WTC11 (cell line): ENCODE measurements around the gene NKAIN4. TPM values are rescaled to one million over a fixed set of nuclear protein-coding genes. Genes with fewer than 3 reads are reported as not detected.

Experiments used
- ATAC-seq: fragments of 200-7000 bp; cut with Tn5 transposase; 2 replicates; pipeline ENCODE4 v1.10.0; 2021; ENCODE audit warnings: mild to moderate bottlenecking, moderate library complexity
- CTCF ChIA-PET: fragments of 300-600 bp; sonication (Branson Sonifier 250); formaldehyde crosslinking; loops from one replicate; lab custom pipeline; 2021; ENCODE audit warnings: antibody characterized with exemption; lab: Charles Lee
- POLR2A ChIA-PET: fragments of 350-600 bp; sonication (Branson Sonifier 250); formaldehyde crosslinking; loops from one replicate; lab custom pipeline; 2021; ENCODE audit warnings: antibody characterized with exemption; lab: Charles Lee
- DNase-seq: peaks from one replicate; pipeline ENCODE4 v3.0.0; 2021; ENCODE audit warnings: low spot score
- H3K27ac Mint-ChIP-seq: 2 replicates; pipeline ENCODE4 v1.8.0; 2021; ENCODE audit warnings: mixed read lengths
- H3K27me3 Mint-ChIP-seq: 2 replicates; pipeline ENCODE4 v1.8.0; 2021; ENCODE audit warnings: low read depth, mild to moderate bottlenecking, moderate library complexity, mixed read lengths
- H3K36me3 Mint-ChIP-seq: 2 replicates; pipeline ENCODE4 v1.8.0; 2021; ENCODE audit warnings: mixed read lengths
- H3K4me1 Mint-ChIP-seq: 2 replicates; pipeline ENCODE4 v1.8.0; 2022; ENCODE audit warnings: mixed read lengths
- H3K4me3 Mint-ChIP-seq: 2 replicates; pipeline ENCODE4 v1.8.0; 2021; ENCODE audit warnings: mild to moderate bottlenecking, moderate library complexity, mixed read lengths
- H3K9me3 Mint-ChIP-seq: 2 replicates; pipeline ENCODE4 v1.8.0; 2021; ENCODE audit warnings: mixed read lengths
- ELF4 ChIP-seq: sonication (generic); formaldehyde crosslinking; IDR thresholded peaks from 2 replicates; pipeline ENCODE4 v1.8.1; 2022; ENCODE audit warnings: low read depth, mild to moderate bottlenecking, moderate library complexity, missing genetic modification reagents
- ESRRA ChIP-seq: sonication (generic); formaldehyde crosslinking; IDR thresholded peaks from 2 replicates; pipeline ENCODE4 v1.8.1; 2022; ENCODE audit warnings: mild to moderate bottlenecking, missing genetic modification reagents, borderline replicate concordance
- KAT7 ChIP-seq: sonication (generic); formaldehyde crosslinking; IDR thresholded peaks from 2 replicates; pipeline ENCODE4 v1.8.1; 2023; ENCODE audit warnings: missing genetic modification reagents, mild to moderate bottlenecking, borderline replicate concordance
- MYBL2 ChIP-seq: sonication (generic); formaldehyde crosslinking; IDR thresholded peaks from 2 replicates; pipeline ENCODE4 v1.8.1; 2023; ENCODE audit warnings: mild to moderate bottlenecking, moderate library complexity, missing genetic modification reagents
- NFE2L1 ChIP-seq: sonication (generic); formaldehyde crosslinking; IDR thresholded peaks from 2 replicates; pipeline ENCODE4 v1.8.1; 2023; ENCODE audit warnings: missing genetic modification reagents
- NR2C2 ChIP-seq: sonication (generic); formaldehyde crosslinking; IDR thresholded peaks from 2 replicates; pipeline ENCODE4 v1.8.0; 2022; ENCODE audit warnings: mild to moderate bottlenecking, missing genetic modification reagents
- RORB ChIP-seq: fragments of 250-450 bp; sonication (Bioruptor Pico); IDR thresholded peaks from 2 replicates; pipeline ENCODE4 v1.9.0; 2021; ENCODE audit warnings: mild to moderate bottlenecking
- TEAD1 ChIP-seq: sonication (generic); formaldehyde crosslinking; IDR thresholded peaks from 2 replicates; pipeline ENCODE4 v1.8.0; 2022; ENCODE audit warnings: mild to moderate bottlenecking, missing genetic modification reagents
- ZNF219 ChIP-seq: sonication (generic); formaldehyde crosslinking; IDR thresholded peaks from 2 replicates; pipeline ENCODE4 v1.8.0; 2023; ENCODE audit warnings: missing genetic modification reagents, mild to moderate bottlenecking, borderline replicate concordance
- ZNF263 ChIP-seq: sonication (generic); formaldehyde crosslinking; IDR thresholded peaks from 2 replicates; pipeline ENCODE4 v1.8.1; 2022; ENCODE audit warnings: low read depth, mild to moderate bottlenecking, moderate library complexity, missing genetic modification reagents
- ZNF281 ChIP-seq: sonication (generic); formaldehyde crosslinking; IDR thresholded peaks from 2 replicates; pipeline ENCODE4 v1.8.0; 2023; ENCODE audit warnings: mild to moderate bottlenecking, missing genetic modification reagents
- ZNF416 ChIP-seq: fragments of 250-450 bp; sonication (Bioruptor Pico); IDR thresholded peaks from 2 replicates; pipeline ENCODE4 v1.9.0; 2021; ENCODE audit warnings: mild to moderate bottlenecking, inconsistent platforms
- ZNF532 ChIP-seq: fragments of 250-450 bp; sonication (Bioruptor Pico); IDR thresholded peaks from 2 replicates; pipeline ENCODE4 v1.9.0; 2021; ENCODE audit warnings: mild to moderate bottlenecking, borderline replicate concordance
- total RNA-seq: library from RNA; stranded (reverse); gene quantifications from 3 replicates; pipeline ENCODE4 v1.2.3, GENCODE V29; 2021
- TF ChIP-seq, protein P1 (sequence below): sonication (generic); formaldehyde crosslinking; IDR thresholded peaks from 2 replicates; pipeline ENCODE4 v1.8.1; 2023; ENCODE audit warnings: mild to moderate bottlenecking, missing genetic modification reagents, moderate library complexity
- TF ChIP-seq, protein P2 (sequence below): sonication (generic); formaldehyde crosslinking; IDR thresholded peaks from 2 replicates; pipeline ENCODE4 v1.8.1; 2023; ENCODE audit warnings: mild to moderate bottlenecking, missing genetic modification reagents, borderline replicate concordance
- TF ChIP-seq, protein P3 (sequence below): fragments of 250-450 bp; sonication (Bioruptor Pico); IDR thresholded peaks from 2 replicates; pipeline ENCODE4 v1.9.0; 2021; ENCODE audit warnings: mild to moderate bottlenecking
- TF ChIP-seq, protein P4 (sequence below): sonication (generic); formaldehyde crosslinking; IDR thresholded peaks from 2 replicates; pipeline ENCODE4 v1.8.0; 2022; ENCODE audit warnings: mild to moderate bottlenecking, missing genetic modification reagents
- TF ChIP-seq, protein P5 (sequence below): sonication (generic); formaldehyde crosslinking; IDR thresholded peaks from 2 replicates; pipeline ENCODE4 v1.8.0; 2022; ENCODE audit warnings: mild to moderate bottlenecking, missing genetic modification reagents

NKAIN4 gene
- total RNA-seq, 1 experiment from 2014 or later = 7.2 TPM

- Mint-ChIP-seq H3K4me3 (peak overlapping the region; percentile 79), H3K27me3 (peaks cover 4% of the 10 kb centered on the region; the same call in 1 of the 2 replicates), H3K27ac (no peak overlapping the region; the same call in 1 of the 2 replicates), H3K4me1 (peaks cover 27% of the 10 kb centered on the region), H3K36me3 (peaks cover 30% of the 10 kb centered on the region), H3K9me3 (no peaks in the 10 kb centered on the region)
- ChIA-PET CTCF (interaction anchor here (0.9 to 2.7 kb wide), 3 partner anchors 14 to 161 kb away, joined by 3 to 10 read pairs (median 8); partner anchors contain the start of gene BIRC7), POLR2A (interaction anchor here (1.0 kb wide), 1 partner anchor 20 kb away, joined by 3 read pairs; no protein-coding TSS in a partner anchor)
- DNase-seq = no peak
- peak; percentile 23 for ATAC-seq
- TF ChIP-seq ZNF219 (CRISPR knock-in tag) (no peak), ELF4 (no peak), RORB (no peak), ESRRA (CRISPR knock-in tag) (no peak), ZNF416 (CRISPR knock-in tag) (no peak), ZNF263 (CRISPR knock-in tag) (no peak), ZNF281 (CRISPR knock-in tag) (no peak)
- TF ChIP-seq, protein P1, sequence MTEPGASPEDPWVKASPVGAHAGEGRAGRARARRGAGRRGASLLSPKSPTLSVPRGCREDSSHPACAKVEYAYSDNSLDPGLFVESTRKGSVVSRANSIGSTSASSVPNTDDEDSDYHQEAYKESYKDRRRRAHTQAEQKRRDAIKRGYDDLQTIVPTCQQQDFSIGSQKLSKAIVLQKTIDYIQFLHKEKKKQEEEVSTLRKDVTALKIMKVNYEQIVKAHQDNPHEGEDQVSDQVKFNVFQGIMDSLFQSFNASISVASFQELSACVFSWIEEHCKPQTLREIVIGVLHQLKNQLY = no peak
- TF ChIP-seq, protein P2, sequence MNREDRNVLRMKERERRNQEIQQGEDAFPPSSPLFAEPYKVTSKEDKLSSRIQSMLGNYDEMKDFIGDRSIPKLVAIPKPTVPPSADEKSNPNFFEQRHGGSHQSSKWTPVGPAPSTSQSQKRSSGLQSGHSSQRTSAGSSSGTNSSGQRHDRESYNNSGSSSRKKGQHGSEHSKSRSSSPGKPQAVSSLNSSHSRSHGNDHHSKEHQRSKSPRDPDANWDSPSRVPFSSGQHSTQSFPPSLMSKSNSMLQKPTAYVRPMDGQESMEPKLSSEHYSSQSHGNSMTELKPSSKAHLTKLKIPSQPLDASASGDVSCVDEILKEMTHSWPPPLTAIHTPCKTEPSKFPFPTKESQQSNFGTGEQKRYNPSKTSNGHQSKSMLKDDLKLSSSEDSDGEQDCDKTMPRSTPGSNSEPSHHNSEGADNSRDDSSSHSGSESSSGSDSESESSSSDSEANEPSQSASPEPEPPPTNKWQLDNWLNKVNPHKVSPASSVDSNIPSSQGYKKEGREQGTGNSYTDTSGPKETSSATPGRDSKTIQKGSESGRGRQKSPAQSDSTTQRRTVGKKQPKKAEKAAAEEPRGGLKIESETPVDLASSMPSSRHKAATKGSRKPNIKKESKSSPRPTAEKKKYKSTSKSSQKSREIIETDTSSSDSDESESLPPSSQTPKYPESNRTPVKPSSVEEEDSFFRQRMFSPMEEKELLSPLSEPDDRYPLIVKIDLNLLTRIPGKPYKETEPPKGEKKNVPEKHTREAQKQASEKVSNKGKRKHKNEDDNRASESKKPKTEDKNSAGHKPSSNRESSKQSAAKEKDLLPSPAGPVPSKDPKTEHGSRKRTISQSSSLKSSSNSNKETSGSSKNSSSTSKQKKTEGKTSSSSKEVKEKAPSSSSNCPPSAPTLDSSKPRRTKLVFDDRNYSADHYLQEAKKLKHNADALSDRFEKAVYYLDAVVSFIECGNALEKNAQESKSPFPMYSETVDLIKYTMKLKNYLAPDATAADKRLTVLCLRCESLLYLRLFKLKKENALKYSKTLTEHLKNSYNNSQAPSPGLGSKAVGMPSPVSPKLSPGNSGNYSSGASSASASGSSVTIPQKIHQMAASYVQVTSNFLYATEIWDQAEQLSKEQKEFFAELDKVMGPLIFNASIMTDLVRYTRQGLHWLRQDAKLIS (CRISPR knock-in tag) = no peak
- TF ChIP-seq, protein P3, sequence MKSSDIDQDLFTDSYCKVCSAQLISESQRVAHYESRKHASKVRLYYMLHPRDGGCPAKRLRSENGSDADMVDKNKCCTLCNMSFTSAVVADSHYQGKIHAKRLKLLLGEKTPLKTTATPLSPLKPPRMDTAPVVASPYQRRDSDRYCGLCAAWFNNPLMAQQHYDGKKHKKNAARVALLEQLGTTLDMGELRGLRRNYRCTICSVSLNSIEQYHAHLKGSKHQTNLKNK (CRISPR knock-in tag) = no peak
Measured at GRCh38 chr20:63216849-63217471, 37.3 kb downstream of the NKAIN4 start.

DNA sequence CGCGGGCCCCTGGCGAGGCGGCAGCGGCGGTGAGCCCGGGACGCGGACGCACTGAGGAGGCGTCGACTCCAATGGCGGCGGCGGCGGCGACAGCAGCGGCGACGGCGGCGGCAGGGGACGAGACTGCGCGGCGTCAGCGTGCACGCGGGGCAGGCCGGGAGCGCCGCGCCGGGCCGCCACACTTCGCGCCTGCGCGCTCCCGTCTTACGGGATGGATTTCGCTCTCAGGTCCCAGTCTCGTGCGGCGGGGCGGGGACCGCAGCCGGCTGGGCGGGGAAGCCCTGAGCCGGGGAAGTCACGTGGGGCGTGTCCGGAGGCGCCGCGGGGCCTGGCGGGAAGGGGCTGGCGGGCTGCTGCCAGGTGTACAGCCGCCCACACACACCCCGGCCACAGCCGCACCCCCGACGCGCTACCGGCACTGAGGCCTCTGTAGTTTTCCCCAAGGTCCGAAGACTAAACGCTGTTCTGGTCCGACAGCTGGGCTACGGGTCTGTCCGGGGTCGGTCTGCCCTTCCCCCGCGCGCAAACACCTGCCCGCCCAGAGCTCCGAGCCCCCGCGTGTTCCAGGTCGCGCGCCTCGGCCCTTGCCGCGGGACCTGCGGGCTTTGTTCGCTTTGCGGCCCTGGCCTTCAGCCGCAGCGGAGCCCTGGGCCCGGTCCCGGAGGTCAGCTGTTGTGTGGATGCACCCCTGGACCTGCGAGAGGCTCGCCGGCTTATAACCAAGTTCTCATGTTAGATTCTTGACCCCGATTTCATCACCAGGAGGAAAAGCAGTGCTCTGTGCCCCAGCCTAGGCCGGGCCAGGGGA, 38.0 kb downstream of the NKAIN4 start, which contains the start of gene YTHDF1:
TSS of gene YTHDF1 (minus strand) at position 91 of the 808 bp plus-strand sequence. CDS start 239 bp downstream, outside the sequence.
- peaks cover 4% of the 10 kb centered on the region; the same call in 1 of the 2 replicates for H3K27me3 Mint-ChIP-seq
- ATAC-seq = peak; percentile 85
- H3K36me3 Mint-ChIP-seq = peaks cover 32% of the 10 kb centered on the region
- peaks cover 28% of the 10 kb centered on the region for H3K4me1 Mint-ChIP-seq
- POLR2A ChIA-PET = no interaction called here
- peak; percentile 93 for DNase-seq
- no peaks in the 10 kb centered on the region for H3K9me3 Mint-ChIP-seq
- CTCF ChIA-PET = interaction anchor here (1.0 to 2.7 kb wide), 7 partner anchors 8 to 161 kb away, joined by 3 to 36 read pairs (median 5); partner anchors contain the start of gene BIRC7
- H3K27ac Mint-ChIP-seq = peak within 1 kb of the TSS; percentile 93
- H3K4me3 Mint-ChIP-seq = peak within 1 kb of the TSS; percentile 96
- TF ChIP-seq ZNF219 (CRISPR knock-in tag) (no peak), MYBL2 (peak; percentile 78; the same call in 1 of the 2 replicates), NR2C2 (CRISPR knock-in tag) (no peak), NFE2L1 (peak; percentile 75), ZNF532 (CRISPR knock-in tag) (no peak), TEAD1 (CRISPR knock-in tag) (no peak), KAT7 (CRISPR knock-in tag) (0 out of 2 replicates have a peak, but pooled peaks have one; percentile 53)
- TF ChIP-seq, protein P4, sequence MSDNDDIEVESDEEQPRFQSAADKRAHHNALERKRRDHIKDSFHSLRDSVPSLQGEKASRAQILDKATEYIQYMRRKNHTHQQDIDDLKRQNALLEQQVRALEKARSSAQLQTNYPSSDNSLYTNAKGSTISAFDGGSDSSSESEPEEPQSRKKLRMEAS (CRISPR knock-in tag) = peak; percentile 89
- TF ChIP-seq, protein P5, sequence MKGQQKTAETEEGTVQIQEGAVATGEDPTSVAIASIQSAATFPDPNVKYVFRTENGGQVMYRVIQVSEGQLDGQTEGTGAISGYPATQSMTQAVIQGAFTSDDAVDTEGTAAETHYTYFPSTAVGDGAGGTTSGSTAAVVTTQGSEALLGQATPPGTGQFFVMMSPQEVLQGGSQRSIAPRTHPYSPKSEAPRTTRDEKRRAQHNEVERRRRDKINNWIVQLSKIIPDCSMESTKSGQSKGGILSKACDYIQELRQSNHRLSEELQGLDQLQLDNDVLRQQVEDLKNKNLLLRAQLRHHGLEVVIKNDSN (CRISPR knock-in tag) = peak; percentile 97
